GM03348 (cell line): Measurements from ENCODE around the gene NLRX1.
"Not testable (repeated sequence)": the region's sequence is repeated elsewhere in the genome, so short reads cannot be mapped to it uniquely, and the experiment has no call there.

Experiments used
- DNase-seq: peaks from one replicate; pipeline ENCODE4 v3.0.0; 2012; ENCODE audit warnings: low spot score

NLRX1 gene

DNA sequence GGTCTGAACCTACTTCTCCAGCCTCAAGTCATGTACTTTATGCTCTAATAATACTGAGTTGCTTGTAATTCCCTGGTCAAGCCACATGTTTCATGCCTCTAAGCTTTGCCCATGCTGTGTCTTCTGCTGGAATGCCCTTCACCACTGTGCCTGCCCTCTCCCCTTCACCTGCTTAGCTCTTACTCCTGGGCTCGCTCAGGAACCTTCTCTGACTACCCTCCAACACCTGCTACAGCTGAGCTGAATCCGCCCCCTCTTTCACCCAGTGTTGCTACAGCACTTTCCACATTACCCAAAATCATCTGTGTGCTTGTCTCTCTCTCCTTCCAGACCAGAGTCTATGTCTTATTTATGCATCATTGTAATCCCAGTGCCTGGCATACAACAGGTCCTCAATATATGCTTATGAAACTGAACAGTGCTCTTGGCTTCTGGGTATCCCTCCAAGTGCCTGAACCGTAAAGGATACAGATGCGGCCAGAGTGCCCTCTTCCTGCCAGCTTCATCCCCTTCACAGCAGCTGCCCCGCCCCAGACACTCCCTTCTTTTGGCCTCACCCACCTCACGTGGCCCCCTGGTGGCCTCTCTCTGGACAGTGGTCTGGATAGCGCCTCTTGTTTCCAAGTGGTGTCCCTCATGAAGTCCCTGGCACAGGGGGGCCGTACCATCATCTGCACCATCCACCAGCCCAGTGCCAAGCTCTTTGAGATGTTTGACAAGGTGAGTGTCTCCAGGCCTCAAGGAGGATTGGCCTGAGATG is 12.6 kb upstream of the NLRX1 start:
- DNase-seq, result no peak

DNA sequence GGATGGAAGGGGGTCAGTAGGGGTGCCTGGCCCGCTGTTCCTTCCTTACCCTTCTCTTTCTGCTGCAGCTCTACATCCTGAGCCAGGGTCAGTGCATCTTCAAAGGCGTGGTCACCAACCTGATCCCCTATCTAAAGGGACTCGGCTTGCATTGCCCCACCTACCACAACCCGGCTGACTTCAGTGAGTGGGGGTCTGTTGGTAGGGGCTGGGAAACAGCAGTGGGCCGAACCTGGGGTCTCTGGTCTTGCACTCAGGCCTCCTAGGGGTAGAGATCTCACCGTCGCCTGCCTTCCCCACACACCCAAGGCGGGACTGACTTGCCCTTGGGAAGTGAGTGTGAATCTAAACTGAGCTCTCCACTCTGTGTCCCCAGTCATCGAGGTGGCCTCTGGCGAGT is 12.0 kb upstream of the NLRX1 start:
- DNase-seq, result no peak

DNA sequence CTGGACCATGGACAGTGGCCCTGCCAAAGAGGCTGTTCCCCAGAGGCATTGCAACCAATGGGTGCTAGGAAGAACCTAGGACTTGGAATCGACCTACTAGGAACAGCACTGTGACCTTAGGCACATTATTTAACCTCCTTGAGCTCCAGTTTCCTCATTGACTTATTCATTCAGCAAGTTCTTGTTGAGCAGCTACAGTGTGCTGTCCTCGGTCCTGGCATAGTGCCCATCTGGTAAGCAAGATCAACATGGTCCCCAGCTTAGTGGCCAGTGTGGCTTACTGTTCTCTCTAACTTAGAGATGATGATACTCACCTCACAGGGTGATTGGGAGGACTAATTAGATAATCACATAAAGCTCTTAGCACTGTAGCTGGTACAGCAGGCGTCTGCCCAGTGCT is 11.5 kb upstream of the NLRX1 start:
- DNase-seq, result no peak

DNA sequence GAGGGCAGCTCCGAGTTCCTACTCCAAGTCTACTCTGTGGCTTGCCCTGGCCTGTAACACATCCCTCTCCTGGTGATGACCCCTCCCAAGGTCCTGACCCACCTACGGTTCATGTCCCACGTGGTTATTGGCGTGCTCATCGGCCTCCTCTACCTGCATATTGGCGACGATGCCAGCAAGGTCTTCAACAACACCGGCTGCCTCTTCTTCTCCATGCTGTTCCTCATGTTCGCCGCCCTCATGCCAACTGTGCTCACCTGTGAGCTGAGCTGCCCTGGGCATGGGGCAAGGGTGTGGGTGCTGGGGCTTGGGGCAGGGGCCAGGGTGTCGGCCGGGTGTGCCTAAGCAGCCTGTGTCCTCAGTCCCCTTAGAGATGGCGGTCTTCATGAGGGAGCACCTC is 10.1 kb upstream of the NLRX1 start:
- no peak for DNase-seq

DNA sequence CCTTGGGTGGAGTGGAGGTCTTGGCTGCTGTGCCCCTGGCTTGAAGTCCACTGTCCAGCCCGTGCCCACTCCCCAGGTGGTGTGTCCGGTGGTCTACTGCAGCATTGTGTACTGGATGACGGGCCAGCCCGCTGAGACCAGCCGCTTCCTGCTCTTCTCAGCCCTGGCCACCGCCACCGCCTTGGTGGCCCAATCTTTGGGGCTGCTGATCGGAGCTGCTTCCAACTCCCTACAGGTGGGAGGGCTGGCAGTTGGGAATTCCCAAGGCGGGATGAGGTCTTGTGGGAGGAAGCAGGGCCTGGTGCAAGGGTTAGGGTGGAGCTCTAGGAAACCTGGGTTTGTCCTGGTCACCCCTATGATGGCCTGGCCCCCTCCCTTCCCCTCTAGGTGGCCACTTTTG is 8.4 kb upstream of the NLRX1 start:
- no peak for DNase-seq

DNA sequence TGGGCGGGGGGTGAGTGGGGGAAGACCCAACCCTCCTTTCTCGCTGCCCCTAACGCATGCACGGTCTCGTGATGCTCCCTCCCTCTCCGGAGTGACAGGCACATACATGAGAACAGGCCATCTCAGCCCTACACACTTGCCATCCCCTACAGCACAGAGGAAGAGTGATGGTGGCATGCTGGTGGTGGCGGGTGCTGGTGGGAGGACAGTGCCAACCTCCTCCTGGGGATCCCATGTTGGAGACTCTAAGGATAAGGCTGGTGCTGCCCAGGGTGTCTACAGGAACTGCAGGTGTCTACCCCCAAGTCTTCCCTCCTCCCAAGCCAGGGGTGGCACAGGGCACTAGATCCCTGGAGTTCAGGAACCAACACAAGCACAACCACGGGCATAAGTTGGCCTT is 6.7 kb upstream of the NLRX1 start:
- no peak for DNase-seq

DNA sequence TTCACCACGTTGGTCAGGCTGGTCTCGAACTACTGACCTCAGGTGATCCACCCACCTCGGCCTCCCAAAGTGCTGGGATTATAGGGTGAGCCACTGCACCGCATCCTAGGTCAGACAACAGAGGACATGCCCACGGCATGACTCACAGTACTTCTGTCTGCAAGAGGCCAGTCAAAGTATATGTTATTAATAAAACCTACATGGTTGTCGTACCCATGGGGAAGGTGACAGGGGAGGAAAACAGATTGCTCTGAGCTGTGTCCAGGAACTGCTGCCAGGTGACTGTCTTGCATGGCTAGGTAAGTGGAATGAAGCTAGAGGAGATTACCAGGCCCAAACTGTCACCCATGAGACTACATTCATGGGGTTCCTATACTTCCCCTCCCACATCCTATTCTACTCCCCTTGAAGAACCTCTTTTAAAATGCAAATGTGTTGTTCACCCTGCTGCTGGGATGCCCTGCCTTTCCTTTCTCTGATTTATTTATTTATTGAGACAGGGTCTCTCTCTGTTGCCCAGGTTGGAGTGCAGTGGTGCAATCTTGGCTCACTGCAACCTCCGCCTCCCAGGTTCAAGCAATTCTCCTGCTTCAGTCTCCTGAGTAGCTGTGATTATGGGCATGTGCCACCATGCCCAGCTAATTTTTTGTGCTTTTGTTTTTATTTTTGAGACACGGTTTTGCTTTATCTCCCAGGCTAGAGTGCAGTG is 2.0 kb upstream of the NLRX1 start:
- DNase-seq, result peak; percentile 45

DNA sequence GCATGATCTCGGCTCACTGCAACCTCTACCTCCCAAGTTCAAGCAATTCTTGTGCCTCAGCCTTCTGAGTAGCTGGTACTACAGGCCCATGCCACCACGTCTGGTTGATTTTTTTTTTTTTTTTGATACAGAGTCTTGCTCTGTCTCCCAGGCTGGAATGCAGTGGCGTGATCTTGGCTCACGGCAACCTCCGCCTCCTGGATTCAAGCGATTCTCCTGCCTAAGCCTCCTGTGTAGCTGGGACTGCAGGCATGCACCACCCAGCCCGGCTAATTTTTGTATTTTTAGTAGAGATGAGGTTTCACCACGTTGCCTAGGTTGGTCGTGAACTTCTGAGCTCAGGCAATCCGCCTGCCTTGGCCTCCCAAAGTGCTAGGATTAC is 1.5 kb upstream of the NLRX1 start:
- not testable (repeated sequence) for DNase-seq

DNA sequence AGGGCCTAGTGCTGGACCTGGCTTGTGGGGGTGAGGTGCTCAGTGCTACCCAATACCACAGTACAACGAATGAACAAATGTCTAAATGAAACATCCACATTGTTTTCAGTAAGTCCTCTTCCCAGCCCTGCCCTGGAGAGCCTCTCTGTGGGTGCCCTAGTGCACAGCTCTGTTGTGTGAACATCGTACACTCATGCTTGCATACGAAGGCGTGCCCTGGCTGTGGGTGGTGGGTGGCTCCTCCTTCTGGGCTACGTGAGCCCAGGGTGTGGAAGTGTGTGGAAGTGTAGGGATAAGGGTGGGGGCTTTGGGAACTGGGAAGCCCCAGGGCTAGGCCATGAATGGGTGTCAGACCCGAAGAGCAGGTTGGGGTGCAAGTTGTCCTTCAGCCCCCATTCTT is 592 bp upstream of the NLRX1 start:
- no peak for DNase-seq

DNA sequence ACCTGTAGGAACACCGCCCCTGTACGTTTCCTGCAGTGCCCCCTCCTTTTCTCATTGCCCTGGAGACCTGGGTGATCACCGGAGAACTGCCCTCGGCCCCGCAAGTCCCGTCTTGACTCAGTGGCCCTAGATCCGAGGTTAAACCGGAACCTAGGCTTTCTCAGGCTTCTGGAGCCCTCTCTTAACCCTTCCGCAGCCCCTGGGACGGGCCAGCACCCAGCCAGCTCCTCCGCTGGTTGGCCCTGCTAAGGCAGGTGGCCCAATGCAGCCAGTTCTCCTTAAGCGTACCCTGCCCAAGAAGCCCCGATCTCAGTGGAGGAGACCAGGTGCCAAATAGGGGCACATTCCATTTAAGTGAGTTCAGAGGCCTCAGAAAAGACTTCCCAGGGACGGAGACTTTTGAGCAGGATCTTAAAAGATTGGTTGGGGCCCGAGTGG is 776 bp downstream of the NLRX1 start:
- peak; percentile 59 for DNase-seq

DNA sequence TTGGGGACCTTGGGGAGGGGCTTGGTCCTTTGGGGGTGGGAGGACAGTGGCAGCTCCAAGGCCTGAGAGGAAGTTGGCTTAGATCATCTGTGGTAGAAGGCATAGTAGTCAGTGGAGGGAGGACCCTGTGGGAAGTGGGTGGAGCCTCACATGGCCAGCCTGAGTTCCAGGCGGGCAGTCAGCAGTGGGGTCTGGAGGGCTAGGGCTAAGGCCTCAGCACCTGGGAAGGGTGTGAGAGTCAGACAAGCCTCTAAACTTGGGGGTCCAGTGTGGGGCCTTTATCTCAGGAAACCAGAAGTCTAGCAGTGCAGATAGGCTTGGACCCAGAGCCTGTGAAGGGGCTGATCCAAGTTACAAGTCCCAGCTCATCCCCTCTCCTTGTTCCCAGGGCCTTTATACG is 4.0 kb downstream of the NLRX1 start:
- no peak for DNase-seq

DNA sequence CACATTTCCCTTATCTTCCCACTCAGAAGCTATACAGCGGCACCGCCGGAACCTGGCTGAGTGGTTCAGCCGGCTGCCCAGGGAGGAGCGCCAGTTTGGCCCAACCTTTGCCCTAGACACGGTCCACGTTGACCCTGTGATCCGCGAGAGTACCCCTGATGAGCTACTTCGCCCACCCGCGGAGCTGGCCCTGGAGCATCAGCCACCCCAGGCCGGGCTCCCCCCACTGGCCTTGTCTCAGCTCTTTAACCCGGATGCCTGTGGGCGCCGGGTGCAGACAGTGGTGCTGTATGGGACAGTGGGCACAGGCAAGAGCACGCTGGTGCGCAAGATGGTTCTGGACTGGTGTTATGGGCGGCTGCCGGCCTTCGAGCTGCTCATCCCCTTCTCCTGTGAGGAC is 4.9 kb downstream of the NLRX1 start:
- no peak for DNase-seq

DNA sequence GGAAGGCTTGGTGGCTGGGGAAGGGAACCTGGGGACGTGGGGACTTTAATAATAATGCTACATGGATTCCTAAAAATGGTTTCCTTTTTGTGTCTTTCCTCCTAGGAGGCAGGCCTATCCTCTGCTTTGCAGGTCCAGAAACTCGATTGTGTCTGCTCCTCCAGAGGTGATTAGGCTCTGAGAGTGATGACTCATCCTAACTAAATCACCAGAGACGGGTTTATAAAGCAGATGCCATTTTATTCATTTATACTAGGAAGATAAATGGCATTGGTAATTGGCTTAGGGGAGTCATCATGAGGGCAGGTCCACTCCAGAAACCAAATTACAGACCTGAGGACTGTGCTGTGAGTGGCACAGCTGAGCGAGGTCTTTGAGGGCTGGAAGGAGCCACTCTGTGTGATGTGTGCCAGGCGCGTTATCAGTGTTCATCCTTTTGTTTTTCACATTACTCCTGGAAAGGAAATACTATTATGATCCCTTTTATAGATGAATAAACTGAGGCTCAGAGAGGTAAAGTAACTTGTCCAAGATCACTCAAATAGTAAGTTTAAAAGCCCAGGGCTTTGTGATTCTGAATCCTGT is 7.1 kb downstream of the NLRX1 start:
- no peak for DNase-seq

DNA sequence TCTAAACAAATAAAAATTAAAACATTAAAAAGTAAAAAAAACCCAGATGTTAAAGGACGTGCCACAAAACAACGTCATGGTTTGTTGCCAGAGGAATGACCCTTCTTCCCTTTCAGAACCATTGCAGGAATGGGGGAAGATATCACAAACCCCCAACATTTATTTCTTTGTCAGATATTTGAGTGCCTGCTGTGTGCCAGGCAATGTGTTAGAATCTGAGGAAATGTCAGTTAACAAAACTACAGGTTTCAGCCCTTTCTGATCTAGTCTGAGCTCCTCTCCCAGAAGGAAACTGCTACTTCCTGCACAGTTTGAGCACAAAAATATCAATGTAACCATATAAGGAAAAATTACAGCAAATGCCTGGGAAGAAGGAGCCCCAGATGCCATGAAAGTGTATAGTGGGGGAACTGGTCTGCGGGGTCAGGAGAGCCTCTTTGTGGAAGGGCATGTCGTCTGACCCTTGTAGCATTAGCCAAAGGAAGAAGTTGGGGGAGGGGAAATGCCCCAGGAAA is 9.7 kb downstream of the NLRX1 start:
- no peak for DNase-seq

DNA sequence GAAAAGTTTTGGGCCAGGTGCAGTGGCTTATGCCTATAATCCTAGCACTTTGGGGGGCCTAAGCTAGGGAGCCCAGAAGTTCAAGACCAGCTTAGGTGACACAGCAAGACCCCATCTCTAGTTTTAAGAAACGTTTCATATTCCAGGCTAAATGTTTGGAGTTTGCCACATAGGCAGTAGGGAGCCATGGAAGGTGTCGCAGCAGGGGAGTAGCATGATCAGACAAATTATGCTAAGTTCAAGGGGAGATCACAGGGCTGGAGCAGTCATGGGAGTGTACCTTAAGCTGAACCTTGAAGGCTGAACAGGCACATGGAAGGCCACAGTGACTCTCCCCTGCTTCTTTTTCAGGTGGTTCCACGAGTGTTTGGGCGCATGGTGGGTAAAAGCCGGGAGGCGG is 10.8 kb downstream of the NLRX1 start:
- no peak for DNase-seq

DNA sequence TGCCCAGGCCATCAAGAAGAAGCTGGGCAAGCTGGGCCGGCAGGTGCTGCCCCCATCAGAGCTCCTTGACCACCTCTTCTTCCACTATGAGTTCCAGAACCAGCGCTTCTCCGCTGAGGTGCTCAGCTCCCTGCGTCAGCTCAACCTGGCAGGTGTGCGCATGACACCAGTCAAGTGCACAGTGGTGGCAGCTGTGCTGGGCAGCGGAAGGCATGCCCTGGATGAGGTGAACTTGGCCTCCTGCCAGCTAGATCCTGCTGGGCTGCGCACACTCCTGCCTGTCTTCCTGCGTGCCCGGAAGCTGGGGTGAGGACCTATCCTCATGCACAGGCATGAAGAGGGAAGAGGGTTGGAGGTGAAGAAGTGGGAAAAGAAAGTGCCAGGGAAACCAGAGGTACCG is 11.5 kb downstream of the NLRX1 start:
- no peak for DNase-seq

DNA sequence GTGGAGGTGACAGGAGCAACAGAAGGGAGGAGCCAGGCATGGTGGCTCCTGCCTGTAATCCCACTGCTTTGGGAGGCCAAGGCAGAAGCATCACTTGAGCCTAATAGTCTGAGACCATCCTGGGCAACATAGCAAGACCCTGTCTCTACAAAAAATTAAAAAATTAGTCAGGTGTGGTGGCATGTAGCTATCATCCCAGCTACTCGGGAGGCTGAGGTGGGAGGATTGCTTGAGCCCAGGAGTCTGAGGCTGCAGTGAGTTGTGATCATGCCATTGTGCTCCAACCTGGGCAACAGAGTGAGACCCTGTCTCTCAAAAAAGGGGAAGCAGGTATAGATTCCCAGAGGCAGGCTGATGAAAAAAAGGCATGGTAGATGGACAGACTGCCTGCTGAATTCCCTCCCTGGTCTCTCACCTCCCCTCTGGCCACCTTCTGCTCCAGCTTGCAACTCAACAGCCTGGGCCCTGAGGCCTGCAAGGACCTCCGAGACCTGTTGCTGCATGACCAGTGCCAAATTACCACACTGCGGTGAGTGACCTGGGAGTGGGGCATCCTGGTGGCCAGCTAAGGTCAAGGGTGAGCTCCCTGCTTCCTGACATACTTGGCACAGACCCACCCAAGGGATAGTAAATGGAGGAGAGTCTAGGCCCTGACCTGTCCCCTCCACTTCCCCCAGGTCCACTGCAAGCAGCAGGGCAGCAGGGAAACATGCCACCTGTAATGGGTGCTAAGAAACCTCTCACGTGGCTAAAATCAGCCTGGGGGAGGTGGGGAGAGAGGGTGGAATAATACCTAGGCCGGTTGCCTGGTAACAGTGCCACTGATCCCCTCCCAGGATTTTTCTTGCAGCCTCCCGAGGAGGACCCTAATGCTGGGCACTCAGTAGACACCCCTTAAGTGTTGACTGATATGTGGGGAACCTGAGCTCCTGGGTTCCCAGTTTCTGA is 12.5 kb downstream of the NLRX1 start:
- no peak for DNase-seq

DNA sequence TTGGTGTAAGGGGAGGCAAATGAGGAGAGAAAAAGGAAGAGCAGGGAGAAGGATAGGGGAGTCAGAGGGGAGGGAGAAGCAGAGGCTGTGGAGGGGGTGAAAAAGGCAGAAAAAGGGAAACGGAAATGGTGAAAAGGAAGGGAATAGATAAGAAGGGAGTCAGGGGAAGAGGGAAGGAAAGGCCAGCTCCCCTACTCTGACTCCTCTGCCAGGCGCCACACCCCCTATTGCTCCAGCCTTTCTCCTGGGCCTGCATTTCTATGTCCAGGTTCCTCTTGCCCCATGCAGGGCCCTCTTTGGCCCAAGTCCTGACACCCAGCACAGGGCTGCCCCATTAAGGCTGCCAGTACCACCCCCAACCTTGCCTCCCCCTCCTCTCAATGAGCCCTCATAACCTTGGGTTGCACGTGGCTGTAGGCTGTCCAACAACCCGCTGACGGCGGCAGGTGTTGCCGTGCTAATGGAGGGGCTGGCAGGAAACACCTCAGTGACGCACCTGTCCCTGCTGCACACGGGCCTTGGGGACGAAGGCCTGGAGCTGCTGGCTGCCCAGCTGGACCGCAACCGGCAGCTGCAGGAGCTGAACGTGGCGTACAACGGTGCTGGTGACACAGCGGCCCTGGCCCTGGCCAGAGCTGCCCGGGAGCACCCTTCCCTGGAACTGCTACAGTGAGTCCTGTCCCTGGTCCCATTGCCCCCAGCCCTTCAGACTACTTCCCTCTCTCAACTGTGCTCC is 13.3 kb downstream of the NLRX1 start:
- no peak for DNase-seq

DNA sequence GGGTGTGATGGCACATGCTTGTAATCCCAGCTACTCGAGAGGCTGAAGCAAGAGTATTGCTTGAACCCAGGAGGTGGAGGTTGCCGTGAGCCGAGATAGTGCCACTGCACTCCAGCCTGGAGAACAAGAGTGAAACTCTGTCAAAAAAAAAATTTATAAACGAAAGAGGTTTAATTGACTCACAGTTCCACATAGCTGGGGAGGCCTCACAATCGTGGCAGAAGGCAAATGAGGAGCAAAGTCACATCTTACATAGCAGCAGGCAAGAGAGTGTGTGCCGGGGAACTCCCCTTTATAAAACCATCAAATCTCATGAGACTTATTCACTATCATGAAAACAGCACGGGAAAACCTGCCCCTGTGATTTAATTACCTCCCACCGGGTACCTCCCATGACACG is 15.9 kb downstream of the NLRX1 start:
- DNase-seq, result not testable (repeated sequence)

DNA sequence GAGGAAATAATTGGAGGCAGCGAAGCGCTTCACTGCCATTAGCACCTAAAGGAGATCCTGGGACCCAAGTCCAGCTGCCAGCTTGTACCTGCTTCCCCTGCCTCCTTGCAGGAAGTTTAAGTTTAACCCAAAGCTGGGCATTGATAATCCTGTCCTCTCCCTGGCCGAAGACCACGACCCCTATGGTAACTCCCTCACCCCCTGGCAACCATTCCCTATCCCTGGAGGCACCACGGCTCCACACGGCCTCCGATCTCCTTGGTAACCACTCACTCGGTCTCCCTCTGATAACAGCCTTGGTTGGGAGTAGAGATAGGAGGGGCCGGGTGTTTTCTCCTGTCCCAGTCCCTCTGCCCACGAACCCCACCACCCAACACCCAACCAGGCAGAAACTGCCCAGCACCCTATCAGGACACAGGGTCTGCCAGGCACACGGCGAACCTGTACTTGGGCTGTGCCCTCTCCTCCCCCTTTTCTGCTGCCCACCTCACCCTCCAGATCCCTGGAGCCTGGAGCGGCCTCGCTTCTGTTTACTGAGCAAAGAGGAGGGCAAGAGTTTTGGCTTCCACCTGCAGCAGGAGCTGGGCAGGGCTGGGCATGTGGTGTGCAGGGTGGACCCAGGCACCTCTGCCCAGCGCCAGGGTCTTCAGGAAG is 17.6 kb downstream of the NLRX1 start:
- DNase-seq, result no peak
